ENCODE measurements around the gene MED22.

Gene MED22

DNA sequence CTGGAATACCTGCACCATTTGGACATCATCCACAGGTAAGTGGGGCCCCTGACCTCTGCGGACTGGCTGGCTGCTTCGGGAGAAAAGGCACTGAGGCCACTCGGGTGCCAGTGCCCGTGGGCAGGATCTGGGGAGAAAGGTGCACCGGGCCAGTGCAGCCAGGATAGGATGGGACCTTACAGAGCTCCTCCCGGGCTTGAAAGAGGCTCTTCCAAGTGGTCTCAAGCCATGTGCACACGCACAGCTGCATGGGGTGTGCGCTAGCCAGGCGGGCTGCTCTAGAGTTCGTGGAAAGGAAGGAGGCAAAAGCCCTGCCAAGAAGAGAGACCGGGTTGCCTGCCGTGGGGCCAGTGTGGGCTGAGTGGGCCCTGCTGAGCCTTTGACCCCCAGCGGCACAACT, 41.6 kb upstream of the MED22 start (continued):
- TF ChIP-seq, protein P1, sequence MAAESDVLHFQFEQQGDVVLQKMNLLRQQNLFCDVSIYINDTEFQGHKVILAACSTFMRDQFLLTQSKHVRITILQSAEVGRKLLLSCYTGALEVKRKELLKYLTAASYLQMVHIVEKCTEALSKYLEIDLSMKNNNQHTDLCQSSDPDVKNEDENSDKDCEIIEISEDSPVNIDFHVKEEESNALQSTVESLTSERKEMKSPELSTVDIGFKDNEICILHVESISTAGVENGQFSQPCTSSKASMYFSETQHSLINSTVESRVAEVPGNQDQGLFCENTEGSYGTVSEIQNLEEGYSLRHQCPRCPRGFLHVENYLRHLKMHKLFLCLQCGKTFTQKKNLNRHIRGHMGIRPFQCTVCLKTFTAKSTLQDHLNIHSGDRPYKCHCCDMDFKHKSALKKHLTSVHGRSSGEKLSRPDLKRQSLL (tag by site-specific recombination; IDR thresholded peaks at IDR 0.05) = no peak
- TF ChIP-seq SETDB1 (IDR thresholded peaks at IDR 0.05; ENCODE audit: insufficient read length, low read length) = no peak
- no peak for TF ChIP-seq ZNF660 (tag by site-specific recombination; IDR thresholded peaks at IDR 0.05)

DNA sequence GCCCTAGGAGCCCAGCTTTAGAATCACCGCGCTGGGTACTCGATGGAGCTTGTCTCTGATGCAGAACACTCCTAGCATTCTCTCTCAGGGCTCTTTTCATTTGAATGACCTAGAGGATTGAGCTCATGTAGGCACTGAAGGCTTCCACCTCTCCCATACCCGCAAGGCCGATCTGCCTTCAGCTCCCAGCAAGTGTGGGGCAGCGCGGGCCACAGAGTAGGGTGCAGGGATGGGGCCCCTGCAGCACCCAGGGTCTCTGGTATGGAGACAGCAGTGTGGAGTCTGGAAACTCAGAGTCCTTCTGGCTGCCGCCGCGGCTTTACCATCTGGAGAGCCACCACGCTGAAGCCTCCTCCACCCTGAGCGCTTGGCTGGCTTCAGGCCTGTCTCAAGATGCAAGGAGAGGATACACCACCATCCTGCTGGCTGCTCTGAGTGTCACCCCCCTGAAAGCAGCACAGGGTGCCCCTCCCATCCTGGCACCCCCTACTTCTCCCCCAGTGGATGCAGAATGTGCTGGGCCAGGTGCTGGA, 41.2 kb upstream of the MED22 start:
- H3K36me3 ChIP-seq (ENCODE audit: control insufficient read depth in 2 of 2, insufficient read depth in 1 of 2, low read length in 2 of 2) = no peaks in the 10 kb centered on the region
- H3K27ac ChIP-seq (ENCODE audit: extremely low read depth, low read depth, low read length) = no peak overlapping the region
- TF ChIP-seq, protein P2, sequence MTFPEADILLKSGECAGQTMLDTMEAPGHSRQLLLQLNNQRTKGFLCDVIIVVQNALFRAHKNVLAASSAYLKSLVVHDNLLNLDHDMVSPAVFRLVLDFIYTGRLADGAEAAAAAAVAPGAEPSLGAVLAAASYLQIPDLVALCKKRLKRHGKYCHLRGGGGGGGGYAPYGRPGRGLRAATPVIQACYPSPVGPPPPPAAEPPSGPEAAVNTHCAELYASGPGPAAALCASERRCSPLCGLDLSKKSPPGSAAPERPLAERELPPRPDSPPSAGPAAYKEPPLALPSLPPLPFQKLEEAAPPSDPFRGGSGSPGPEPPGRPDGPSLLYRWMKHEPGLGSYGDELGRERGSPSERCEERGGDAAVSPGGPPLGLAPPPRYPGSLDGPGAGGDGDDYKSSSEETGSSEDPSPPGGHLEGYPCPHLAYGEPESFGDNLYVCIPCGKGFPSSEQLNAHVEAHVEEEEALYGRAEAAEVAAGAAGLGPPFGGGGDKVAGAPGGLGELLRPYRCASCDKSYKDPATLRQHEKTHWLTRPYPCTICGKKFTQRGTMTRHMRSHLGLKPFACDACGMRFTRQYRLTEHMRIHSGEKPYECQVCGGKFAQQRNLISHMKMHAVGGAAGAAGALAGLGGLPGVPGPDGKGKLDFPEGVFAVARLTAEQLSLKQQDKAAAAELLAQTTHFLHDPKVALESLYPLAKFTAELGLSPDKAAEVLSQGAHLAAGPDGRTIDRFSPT (tag by site-specific recombination; IDR thresholded peaks at IDR 0.05) = no peak
- TF ChIP-seq ZNF654 (tag by site-specific recombination; IDR thresholded peaks at IDR 0.05; ENCODE audit: low read depth) (no peak), ZNF16 (tag by site-specific recombination; IDR thresholded peaks at IDR 0.05; ENCODE audit: low read depth) (no peak), ZEB2 (tag by site-specific recombination; IDR thresholded peaks at IDR 0.05) (no peak), ZSCAN30 (tag by site-specific recombination; IDR thresholded peaks at IDR 0.05) (no peak), ZFP3 (tag by site-specific recombination; IDR thresholded peaks at IDR 0.05; ENCODE audit: low read depth) (no peak), ZNF701 (tag by site-specific recombination; IDR thresholded peaks at IDR 0.05) (no peak), ZNF214 (tag by site-specific recombination; IDR thresholded peaks at IDR 0.05; ENCODE audit: borderline replicate concordance) (no peak), ZNF211 (tag by site-specific recombination; IDR thresholded peaks at IDR 0.05; ENCODE audit: low read depth) (no peak)
- ChIA-PET CTCF (interaction anchor here (1.6 kb wide), 1 partner anchor 9 kb away, joined by 7 read pairs; no protein-coding TSS in a partner anchor), POLR2A (interaction anchor here (1.0 kb wide), 1 partner anchor 36 kb away, joined by 3 read pairs; no protein-coding TSS in a partner anchor)
- H3K9me3 ChIP-seq (ENCODE audit: control insufficient read depth, insufficient read depth, low read depth, low read length) = no peaks in the 10 kb centered on the region
- H3K4me3 ChIP-seq (ENCODE audit: low read depth, low read length) = no peak overlapping the region
- H3K4me1 ChIP-seq (ENCODE audit: control insufficient read depth, insufficient read depth, low read length) = no peaks in the 10 kb centered on the region

DNA sequence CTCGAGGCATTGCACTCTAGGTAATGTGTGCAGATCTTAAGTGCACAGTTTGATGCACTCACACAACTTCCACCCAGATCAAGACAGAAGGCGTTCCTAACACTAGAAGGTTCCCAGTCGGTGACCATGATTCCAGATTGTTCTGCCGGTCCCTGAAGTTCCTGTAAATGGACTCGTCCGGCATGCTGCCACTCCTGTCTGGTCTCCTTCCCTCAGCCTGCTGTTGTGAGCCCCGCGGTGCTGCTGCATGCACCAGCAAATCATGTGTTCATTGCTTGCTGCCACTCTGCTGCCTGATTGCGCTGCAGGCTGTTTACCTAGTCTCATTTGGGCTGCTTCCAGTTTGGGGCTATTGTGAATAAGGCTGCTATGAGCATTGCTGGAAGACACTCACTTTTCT, 39.7 kb upstream of the MED22 start:
- Histone ChIP-seq H3K4me3 (ENCODE audit: low read depth, low read length) (no peak overlapping the region), H3K36me3 (ENCODE audit: control insufficient read depth in 2 of 2, insufficient read depth in 1 of 2, low read length in 2 of 2) (no peaks in the 10 kb centered on the region), H3K27ac (ENCODE audit: extremely low read depth, low read depth, low read length) (no peak overlapping the region), H3K9me3 (ENCODE audit: control insufficient read depth, insufficient read depth, low read depth, low read length) (no peaks in the 10 kb centered on the region), H3K4me1 (ENCODE audit: control insufficient read depth, insufficient read depth, low read length) (no peaks in the 10 kb centered on the region)
- CTCF ChIA-PET = no interaction called here
- POLR2A ChIA-PET = interaction anchor here (1.1 kb wide), 1 partner anchor 40 kb away, joined by 3 read pairs; the partner anchor contains the start of genes MED22 and RPL7A
- TF ChIP-seq, protein P3, sequence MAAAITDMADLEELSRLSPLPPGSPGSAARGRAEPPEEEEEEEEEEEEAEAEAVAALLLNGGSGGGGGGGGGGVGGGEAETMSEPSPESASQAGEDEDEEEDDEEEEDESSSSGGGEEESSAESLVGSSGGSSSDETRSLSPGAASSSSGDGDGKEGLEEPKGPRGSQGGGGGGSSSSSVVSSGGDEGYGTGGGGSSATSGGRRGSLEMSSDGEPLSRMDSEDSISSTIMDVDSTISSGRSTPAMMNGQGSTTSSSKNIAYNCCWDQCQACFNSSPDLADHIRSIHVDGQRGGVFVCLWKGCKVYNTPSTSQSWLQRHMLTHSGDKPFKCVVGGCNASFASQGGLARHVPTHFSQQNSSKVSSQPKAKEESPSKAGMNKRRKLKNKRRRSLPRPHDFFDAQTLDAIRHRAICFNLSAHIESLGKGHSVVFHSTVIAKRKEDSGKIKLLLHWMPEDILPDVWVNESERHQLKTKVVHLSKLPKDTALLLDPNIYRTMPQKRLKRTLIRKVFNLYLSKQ (tag by site-specific recombination; IDR thresholded peaks at IDR 0.05; ENCODE audit: borderline replicate concordance) = no peak
- no peak for TF ChIP-seq ZNF211 (tag by site-specific recombination; IDR thresholded peaks at IDR 0.05; ENCODE audit: low read depth)
- TF ChIP-seq, protein P4, sequence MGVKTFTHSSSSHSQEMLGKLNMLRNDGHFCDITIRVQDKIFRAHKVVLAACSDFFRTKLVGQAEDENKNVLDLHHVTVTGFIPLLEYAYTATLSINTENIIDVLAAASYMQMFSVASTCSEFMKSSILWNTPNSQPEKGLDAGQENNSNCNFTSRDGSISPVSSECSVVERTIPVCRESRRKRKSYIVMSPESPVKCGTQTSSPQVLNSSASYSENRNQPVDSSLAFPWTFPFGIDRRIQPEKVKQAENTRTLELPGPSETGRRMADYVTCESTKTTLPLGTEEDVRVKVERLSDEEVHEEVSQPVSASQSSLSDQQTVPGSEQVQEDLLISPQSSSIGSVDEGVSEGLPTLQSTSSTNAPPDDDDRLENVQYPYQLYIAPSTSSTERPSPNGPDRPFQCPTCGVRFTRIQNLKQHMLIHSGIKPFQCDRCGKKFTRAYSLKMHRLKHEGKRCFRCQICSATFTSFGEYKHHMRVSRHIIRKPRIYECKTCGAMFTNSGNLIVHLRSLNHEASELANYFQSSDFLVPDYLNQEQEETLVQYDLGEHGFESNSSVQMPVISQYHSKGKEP (tag by site-specific recombination; IDR thresholded peaks at IDR 0.05) = peak; percentile 87; the same call in 1 of the 2 replicates
- TF ChIP-seq, protein P5, sequence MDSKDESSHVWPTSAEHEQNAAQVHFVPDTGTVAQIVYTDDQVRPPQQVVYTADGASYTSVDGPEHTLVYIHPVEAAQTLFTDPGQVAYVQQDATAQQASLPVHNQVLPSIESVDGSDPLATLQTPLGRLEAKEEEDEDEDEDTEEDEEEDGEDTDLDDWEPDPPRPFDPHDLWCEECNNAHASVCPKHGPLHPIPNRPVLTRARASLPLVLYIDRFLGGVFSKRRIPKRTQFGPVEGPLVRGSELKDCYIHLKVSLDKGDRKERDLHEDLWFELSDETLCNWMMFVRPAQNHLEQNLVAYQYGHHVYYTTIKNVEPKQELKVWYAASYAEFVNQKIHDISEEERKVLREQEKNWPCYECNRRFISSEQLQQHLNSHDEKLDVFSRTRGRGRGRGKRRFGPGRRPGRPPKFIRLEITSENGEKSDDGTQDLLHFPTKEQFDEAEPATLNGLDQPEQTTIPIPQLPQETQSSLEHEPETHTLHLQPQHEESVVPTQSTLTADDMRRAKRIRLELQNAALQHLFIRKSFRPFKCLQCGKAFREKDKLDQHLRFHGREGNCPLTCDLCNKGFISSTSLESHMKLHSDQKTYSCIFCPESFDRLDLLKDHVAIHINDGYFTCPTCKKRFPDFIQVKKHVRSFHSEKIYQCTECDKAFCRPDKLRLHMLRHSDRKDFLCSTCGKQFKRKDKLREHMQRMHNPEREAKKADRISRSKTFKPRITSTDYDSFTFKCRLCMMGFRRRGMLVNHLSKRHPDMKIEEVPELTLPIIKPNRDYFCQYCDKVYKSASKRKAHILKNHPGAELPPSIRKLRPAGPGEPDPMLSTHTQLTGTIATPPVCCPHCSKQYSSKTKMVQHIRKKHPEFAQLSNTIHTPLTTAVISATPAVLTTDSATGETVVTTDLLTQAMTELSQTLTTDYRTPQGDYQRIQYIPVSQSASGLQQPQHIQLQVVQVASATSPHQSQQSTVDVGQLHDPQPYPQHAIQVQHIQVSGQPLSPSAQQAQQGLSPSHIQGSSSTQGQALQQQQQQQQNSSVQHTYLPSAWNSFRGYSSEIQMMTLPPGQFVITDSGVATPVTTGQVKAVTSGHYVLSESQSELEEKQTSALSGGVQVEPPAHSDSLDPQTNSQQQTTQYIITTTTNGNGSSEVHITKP (tag by site-specific recombination; IDR thresholded peaks at IDR 0.05) = peak; percentile 65

All from HEK293 (cell line).